HG03066 (cell line): ENCODE data around the gene CLEC2B.
A peak's percentile ranks its signal among the peaks of the same experiment; 100 is the strongest.

Experiments
- ATAC-seq: cut with Tn5 transposase; IDR thresholded peaks from one replicate; pipeline ENCODE4 v1.9.1; 2021; ENCODE audit warnings: low read depth; ENCODE audit not compliant: unreplicated experiment

The CLEC2B gene

GRCh38 chr12:9870286-9870866 lies 1.2 kb upstream of the CLEC2B start:
- ATAC-seq: no peak

- ATAC-seq: no peak
Measured at GRCh38 chr12:9868951-9869306, 225 bp downstream of the CLEC2B start.

GRCh38 chr12:9868311-9868801 lies 798 bp downstream of the CLEC2B start:
- ATAC-seq: no peak

- ATAC-seq: no peak
Measured at GRCh38 chr12:9867531-9867930, 1.6 kb downstream of the CLEC2B start.

- ATAC-seq: no peak
Measured at GRCh38 chr12:9866860-9867269, 2.3 kb downstream of the CLEC2B start.

GRCh38 chr12:9864913-9865675 lies 4.1 kb downstream of the CLEC2B start:
- ATAC-seq: no peak

- no peak for ATAC-seq
Measured at GRCh38 chr12:9858135-9858534, 11.0 kb downstream of the CLEC2B start.

GRCh38 chr12:9856894-9857293 lies 12.3 kb downstream of the CLEC2B start:
- ATAC-seq: no peak

GRCh38 chr12:9856151-9856550 lies 13.0 kb downstream of the CLEC2B start:
- no peak for ATAC-seq

- no peak for ATAC-seq
Measured at GRCh38 chr12:9851927-9852326, 17.2 kb downstream of the CLEC2B start.

GRCh38 chr12:9851050-9851449 lies 18.1 kb downstream of the CLEC2B start:
- ATAC-seq: no peak

- ATAC-seq: no peak
Measured at GRCh38 chr12:9848899-9849298, 20.3 kb downstream of the CLEC2B start.

- no peak for ATAC-seq
Measured at GRCh38 chr12:9843407-9843806, 25.7 kb downstream of the CLEC2B start.

- no peak for ATAC-seq
Measured at GRCh38 chr12:9831720-9832119, 37.4 kb downstream of the CLEC2B start.

- ATAC-seq: no peak
Measured at GRCh38 chr12:9829982-9830381, 39.2 kb downstream of the CLEC2B start.

- no peak for ATAC-seq
Measured at GRCh38 chr12:9829483-9829882, 39.7 kb downstream of the CLEC2B start.

GRCh38 chr12:9827209-9827888 lies 41.8 kb downstream of the CLEC2B start, which contains the start of gene KLRF1:
Gene KLRF1, plus strand, starts transcription at chr12:9827481. Its CDS starts 64 bp downstream, at chr12:9827545.
- no peak for ATAC-seq

- ATAC-seq: no peak
Measured at GRCh38 chr12:9820281-9820930, 48.7 kb downstream of the CLEC2B start.

- peak; percentile 91 for ATAC-seq
Measured at GRCh38 chr12:9813821-9814798, 55.0 kb downstream of the CLEC2B start.

- ATAC-seq: no peak
Measured at GRCh38 chr12:9811621-9812020, 57.5 kb downstream of the CLEC2B start.
